H1 (cell line): ENCODE results near the gene FGFBP1. TPM values are rescaled to one million over a fixed set of nuclear protein-coding genes. Genes with fewer than 3 reads are reported as not detected.

Source experiments
- CTCF ChIA-PET: fragments of 300-600 bp; sonication (Branson Sonifier 250); formaldehyde crosslinking; loops from one replicate; lab custom pipeline; 2021; ENCODE audit not compliant: partially characterized antibody; lab: Charles Lee
- POLR2A ChIA-PET: fragments of 300-600 bp; sonication (Branson Sonifier 250); formaldehyde crosslinking; loops from one replicate; lab custom pipeline; 2021; ENCODE audit warnings: inconsistent platforms; ENCODE audit not compliant: partially characterized antibody; lab: Charles Lee
- DNase-seq, 2 experiments: peaks; one replicate each; pipeline versions ENCODE4 v3.0.0 to v3.0.0-alpha.2; 2010 to 2022; ENCODE audit warnings: low spot score in 2 of 2, low read depth in 1 of 2, mixed read lengths in 1 of 2
- FAIRE-seq: peaks from 2 replicates; lab custom pipeline; 2011; peaks lifted over from hg19 to GRCh38; lab: Jason Lieb, UNC
- H2AFZ ChIP-seq: 2 replicates; pipeline ENCODE4 v1.8.1; 2012; ENCODE audit warnings: low read length, inconsistent platforms
- H2AK5ac ChIP-seq: 2 replicates; pipeline ENCODE4 v1.6.1; 2013; ENCODE audit warnings: low read depth, low read length
- H2BK120ac ChIP-seq: replicated peaks from 2 replicates; pipeline ENCODE3; 2013; ENCODE audit warnings: low read depth, low read length, inconsistent platforms
- H2BK12ac ChIP-seq: 2 replicates; pipeline ENCODE4 v1.6.1; 2013; ENCODE audit warnings: low read depth, low read length
- H2BK15ac ChIP-seq: 2 replicates; pipeline ENCODE4 v1.6.1; 2013; ENCODE audit warnings: low read length
- H2BK20ac ChIP-seq: 2 replicates; pipeline ENCODE4 v1.6.1; 2013; ENCODE audit warnings: low read length
- H2BK5ac ChIP-seq: 2 replicates; pipeline ENCODE4 v1.6.1; 2013; ENCODE audit warnings: low read depth, low read length
- H3K14ac ChIP-seq: 2 replicates; pipeline ENCODE4 v1.6.1; 2013; ENCODE audit warnings: inconsistent platforms; ENCODE audit not compliant: insufficient read length
- H3K18ac ChIP-seq: 2 replicates; pipeline ENCODE4 v1.6.1; 2013; ENCODE audit warnings: low read length; ENCODE audit errors: extremely low read depth
- H3K23ac ChIP-seq: 2 replicates; pipeline ENCODE4 v1.6.1; 2013; ENCODE audit warnings: inconsistent platforms; ENCODE audit not compliant: insufficient read length
- H3K23me2 ChIP-seq: 2 replicates; pipeline ENCODE4 v1.6.1; 2013; ENCODE audit warnings: low read depth, low read length
- H3K27ac ChIP-seq: 2 replicates; pipeline ENCODE4 v1.6.1; 2011; ENCODE audit warnings: low read depth, low read length, inconsistent platforms
- H3K27me3 ChIP-seq, 4 experiments: replicated peaks in 1 of 4; 1 replicate in 1 of 4; 2 replicates in 3 of 4; pipeline versions ENCODE4 v1.6.1 to v1.8.1; 2011 to 2013; ENCODE audit warnings: low read length in 3 of 4, mild to moderate bottlenecking in 3 of 4, inconsistent platforms in 2 of 4, mixed read lengths in 2 of 4, moderate library complexity in 1 of 4; ENCODE audit not compliant: control insufficient read depth in 3 of 4, insufficient read depth in 3 of 4; ENCODE audit errors: extremely low read depth in 1 of 4
- H3K36me3 ChIP-seq, 4 experiments: 2 replicates each; pipeline versions ENCODE4 v1.6.1 to v1.8.1; 2011 to 2013; ENCODE audit warnings: mild to moderate bottlenecking in 4 of 4, low read length in 3 of 4, moderate library complexity in 2 of 4, control low read depth in 1 of 4, inconsistent platforms in 1 of 4; ENCODE audit not compliant: insufficient read depth in 4 of 4, control insufficient read depth in 2 of 4
- H3K4ac ChIP-seq: replicated peaks from 2 replicates; pipeline ENCODE3; 2013; ENCODE audit warnings: low read length, low read depth, mixed read lengths, inconsistent platforms; ENCODE audit not compliant: insufficient read length
- H3K4me1 ChIP-seq, 4 experiments: replicated peaks in 1 of 4; 1 replicate in 1 of 4; 2 replicates in 3 of 4; pipeline versions ENCODE4 v1.6.1 to v1.8.1; 2011 to 2013; ENCODE audit warnings: low read length in 3 of 4, inconsistent platforms in 2 of 4, mixed read lengths in 1 of 4; ENCODE audit not compliant: insufficient read depth in 4 of 4, control insufficient read depth in 3 of 4
- H3K4me2 ChIP-seq, 2 experiments: 2 replicates each; pipeline versions ENCODE4 v1.6.1 to v1.8.1; 2011 to 2013; ENCODE audit warnings: low read depth in 2 of 2, low read length in 2 of 2, control low read depth in 1 of 2, inconsistent platforms in 1 of 2, mild to moderate bottlenecking in 1 of 2; ENCODE audit not compliant: insufficient read depth in 1 of 2
- H3K4me3 ChIP-seq, 4 experiments: fragments of 200-600, 300-600 bp in 1 of 4; sonication (generic), shearing (Covaris generic), sonication (Bioruptor Twin) in 1 of 4; 2 replicates each; pipeline versions ENCODE4 v1.5.1 to v1.8.1; 2011 to 2016; ENCODE audit warnings: low read length in 4 of 4, low read depth in 3 of 4, control low read depth in 2 of 4, inconsistent platforms in 2 of 4, mild to moderate bottlenecking in 2 of 4, mixed read lengths in 1 of 4, moderate library complexity in 1 of 4; ENCODE audit not compliant: insufficient read depth in 2 of 4; ENCODE audit errors: extremely low read depth in 1 of 4
- H3K56ac ChIP-seq: replicated peaks from 2 replicates; pipeline ENCODE3; 2013; ENCODE audit warnings: low read depth, mild to moderate bottlenecking, mixed read lengths, low read length, inconsistent platforms; ENCODE audit not compliant: insufficient read length
- H3K79me1 ChIP-seq: 2 replicates; pipeline ENCODE4 v1.6.1; 2013; ENCODE audit warnings: low read depth, low read length, control low read depth
- H3K79me2 ChIP-seq, 2 experiments: 2 replicates each; pipeline versions ENCODE4 v1.6.1 to v1.8.1; 2012 to 2013; ENCODE audit warnings: low read length in 2 of 2, mild to moderate bottlenecking in 2 of 2, inconsistent platforms in 1 of 2; ENCODE audit not compliant: insufficient read depth in 2 of 2, control insufficient read depth in 1 of 2
- H3K9ac ChIP-seq, 4 experiments: replicated peaks in 1 of 4; 1 replicate in 1 of 4; 2 replicates in 3 of 4; pipeline versions ENCODE4 v1.6.1 to v1.8.1; 2011 to 2013; ENCODE audit warnings: low read depth in 3 of 4, low read length in 3 of 4, control low read depth in 2 of 4, mild to moderate bottlenecking in 2 of 4, moderate library complexity in 2 of 4, inconsistent platforms in 1 of 4; ENCODE audit errors: extremely low read depth in 1 of 4
- H3K9me3 ChIP-seq, 2 experiments: 2 replicates each; pipeline versions ENCODE4 v1.6.1 to v1.8.1; 2012 to 2013; ENCODE audit warnings: mild to moderate bottlenecking in 2 of 2, moderate library complexity in 2 of 2, control low read depth in 1 of 2, inconsistent platforms in 1 of 2, low read depth in 1 of 2, low read length in 1 of 2, mixed read lengths in 1 of 2; ENCODE audit not compliant: insufficient read depth in 2 of 2
- H4K20me1 ChIP-seq, 2 experiments: replicated peaks in 1 of 2; 2 replicates each; pipeline versions ENCODE3 to v1.8.1; 2011 to 2013; ENCODE audit warnings: inconsistent platforms in 2 of 2, low read length in 2 of 2, mild to moderate bottlenecking in 1 of 2; ENCODE audit not compliant: insufficient read depth in 2 of 2, control insufficient read depth in 1 of 2
- H4K5ac ChIP-seq: 2 replicates; pipeline ENCODE4 v1.6.1; 2013; ENCODE audit warnings: low read length, low read depth, mixed read lengths, inconsistent platforms; ENCODE audit not compliant: insufficient read length
- H4K8ac ChIP-seq: 2 replicates; pipeline ENCODE4 v1.8.0; 2013; ENCODE audit warnings: mild to moderate bottlenecking, moderate library complexity, low read length, inconsistent platforms; ENCODE audit not compliant: insufficient read depth; ENCODE audit errors: extremely low read depth
- H4K91ac ChIP-seq: replicated peaks from 2 replicates; pipeline ENCODE3; 2013; ENCODE audit warnings: low read length, mixed read lengths, inconsistent platforms; ENCODE audit not compliant: insufficient read length
- CEBPB ChIP-seq: IDR thresholded peaks from 2 replicates; pipeline ENCODE4 v1.6.1; 2012; ENCODE audit warnings: low read depth, low read length
- CHD2 ChIP-seq: IDR thresholded peaks from 2 replicates; pipeline ENCODE4 v1.6.1; 2012; ENCODE audit warnings: low read length, improper control_type of control experiment
- FOSL1 ChIP-seq: IDR thresholded peaks from 2 replicates; pipeline ENCODE4 v1.6.1; 2011; ENCODE audit warnings: mild to moderate bottlenecking, low read depth, low read length, moderate library complexity; ENCODE audit not compliant: insufficient read depth
- GTF2F1 ChIP-seq: IDR thresholded peaks from 2 replicates; pipeline ENCODE4 v1.6.1; 2012; ENCODE audit warnings: low read depth, low read length, improper control_type of control experiment, borderline replicate concordance
- KDM1A ChIP-seq: fragments of 200-600, 300-600 bp; sonication (generic); IDR thresholded peaks from 2 replicates; pipeline ENCODE4 v1.7.1; 2016; ENCODE audit warnings: mild to moderate bottlenecking, low read length, borderline replicate concordance
- NANOG ChIP-seq: IDR thresholded peaks from 2 replicates; pipeline ENCODE4 v1.6.1; 2011; ENCODE audit warnings: low read length, low read depth, mild to moderate bottlenecking, inconsistent platforms; ENCODE audit not compliant: insufficient read depth, poor library complexity, severe bottlenecking
- POLR2AphosphoS5 ChIP-seq: IDR thresholded peaks from 2 replicates; pipeline ENCODE4 v1.6.1; 2011; ENCODE audit warnings: low read depth, low read length
- RXRA ChIP-seq: IDR thresholded peaks from 2 replicates; pipeline ENCODE4 v1.6.1; 2011; ENCODE audit warnings: low read depth, mild to moderate bottlenecking, low read length, moderate library complexity; ENCODE audit not compliant: insufficient read depth
- SIX5 ChIP-seq: IDR thresholded peaks from 2 replicates; pipeline ENCODE4 v1.6.1; 2011; ENCODE audit warnings: mild to moderate bottlenecking, low read depth, low read length
- SRF ChIP-seq: IDR thresholded peaks from 2 replicates; pipeline ENCODE4 v1.6.1; 2011; ENCODE audit warnings: mild to moderate bottlenecking, low read depth, low read length, moderate library complexity
- TAF1 ChIP-seq: IDR thresholded peaks from 2 replicates; pipeline ENCODE4 v1.6.1; 2011; ENCODE audit warnings: mild to moderate bottlenecking, low read depth, low read length
- TAF7 ChIP-seq: optimal IDR thresholded peaks from 2 replicates; pipeline ENCODE3; 2011; ENCODE audit warnings: low read depth, mild to moderate bottlenecking, inconsistent platforms, low read length, moderate library complexity, borderline replicate concordance
- TCF12 ChIP-seq: IDR thresholded peaks from 2 replicates; pipeline ENCODE4 v1.6.1; 2011; ENCODE audit warnings: low read depth, mild to moderate bottlenecking, low read length
- USF2 ChIP-seq: IDR thresholded peaks from 2 replicates; pipeline ENCODE4 v1.6.1; 2011; ENCODE audit warnings: low read length, improper control_type of control experiment
- WGBS, 2 experiments: shearing (Covaris generic) in 1 of 2; methylation state at CpG; one replicate each; pipeline versions ENCODE4 v1.1.6 to v1.1.7; 2013 to 2015; ENCODE audit warnings: low lambda C conversion rate in 2 of 2, mixed read lengths in 2 of 2, inconsistent platforms in 1 of 2, low coverage in 1 of 2, missing lambda C conversion rate in 1 of 2; ENCODE audit not compliant: insufficient replicate concordance in 2 of 2, insufficient coverage in 1 of 2, insufficient read length in 1 of 2; ENCODE audit errors: extremely low coverage in 1 of 2, missing lambda C conversion rate in 1 of 2; 5-methylcytosine and 5-hydroxymethylcytosine counted together
- polyA plus RNA-seq, 7 experiments: library from polyadenylated mRNA; depleted of rRNA in 3 of 7; stranded (reverse) in 5 of 7; unstranded in 2 of 7; fragments of >200 nt in 5 of 7; fragments of 200-250 nt in 2 of 7; gene quantifications; 1 replicate in 5 of 7; 2 replicates in 1 of 7; 4 replicates in 1 of 7; pipeline versions ENCODE4 v1.2.1 to v1.2.3, GENCODE V29; 2011 to 2013; ENCODE audit warnings: missing spikeins in 2 of 7, mixed read lengths in 2 of 7
- total RNA-seq: library from RNA; stranded (reverse); fragmentation: NEBNext Ultra II Directional; extraction: Animal tissue kit (Norgen Biotek cat#: 25700); gene quantifications from 2 replicates; pipeline ENCODE4 v1.2.1, GENCODE V29; 2021

Gene FGFBP1
- total and polyA plus RNA-seq, 2 of the 8 experiments (the other 6 are each of a cell fraction or from before 2014, with no cell fraction given) = 0.17 to 0.20 TPM

DNA sequence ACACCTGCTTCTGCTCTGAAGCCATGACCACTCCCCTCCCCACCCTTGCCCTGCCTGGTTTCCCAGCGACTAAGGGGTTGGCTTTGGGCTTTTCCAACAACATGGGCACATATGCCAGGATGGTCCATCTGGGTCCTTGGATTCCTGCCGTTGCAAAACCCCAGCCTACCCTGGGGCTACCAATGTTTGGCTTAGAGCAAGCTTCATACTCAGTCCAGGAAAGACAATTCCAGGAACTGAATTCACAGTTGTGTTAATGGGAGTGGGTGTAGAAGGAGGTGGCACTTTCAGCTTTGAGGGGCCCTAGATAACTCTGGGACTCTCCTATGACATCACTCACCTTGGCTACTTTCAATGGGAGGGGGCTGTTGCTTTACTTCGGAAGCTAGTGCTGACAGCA lies 9.0 kb downstream of the FGFBP1 start:
- Histone ChIP-seq H3K4ac (no peak overlapping the region), H3K9ac (no peak overlapping the region), H3K23ac (no peak overlapping the region), H3K9me3 (no peaks in the 10 kb centered on the region), H3K4me3 (no peak overlapping the region), H3K14ac (no peak overlapping the region), H2BK120ac (no peak overlapping the region), H3K79me1 (no peaks in the 10 kb centered on the region), H3K27me3 (no peaks in the 10 kb centered on the region), H3K36me3 (no peaks in the 10 kb centered on the region), H2BK12ac (no peak overlapping the region), H4K91ac (no peak overlapping the region), H2BK5ac (no peak overlapping the region), H3K4me2 (no peak overlapping the region), H3K56ac (no peak overlapping the region), H2BK15ac (no peak overlapping the region), H3K27ac (no peak overlapping the region), H3K23me2 (no peaks in the 10 kb centered on the region), H2AK5ac (no peak overlapping the region), H2BK20ac (no peak overlapping the region), H4K5ac (no peak overlapping the region), H4K20me1 (no peaks in the 10 kb centered on the region), H3K79me2 (no peaks in the 10 kb centered on the region), H2AFZ (no peak overlapping the region), H3K4me1 (no peaks in the 10 kb centered on the region), H3K18ac (no peak overlapping the region), H4K8ac (no peak overlapping the region)
- ChIA-PET CTCF (interaction anchor here (1.0 to 1.9 kb wide), 5 partner anchors 8 to 124 kb away, joined by 3 to 8 read pairs (median 3); no protein-coding TSS in a partner anchor), POLR2A (no interaction called here)
- DNase-seq (no peak), FAIRE-seq (no peak)
- 83% methylated on average over 3 of the region's 3 CpGs; no CpG with 5 or more reads in 1 of the 2 experiments for WGBS, 2 experiments
- TF ChIP-seq TAF7 = no peak
- TF ChIP-seq SIX5 = no peak
- no peak for TF ChIP-seq RXRA
- TF ChIP-seq USF2 = no peak
- no peak for TF ChIP-seq NANOG
- no peak for TF ChIP-seq TCF12
- no peak for TF ChIP-seq CEBPB
- TF ChIP-seq SRF = no peak
- TF ChIP-seq FOSL1 = no peak
- TF ChIP-seq CHD2 = no peak
- TF ChIP-seq TAF1 = no peak
- no peak for TF ChIP-seq KDM1A
- no peak for TF ChIP-seq GTF2F1
- no peak for TF ChIP-seq POLR2AphosphoS5
